WTC11 (cell line): ENCODE measurements around the gene SPATA13.

Experiments used
- AFF4 ChIP-seq: sonication (generic); formaldehyde crosslinking; IDR thresholded peaks from 2 replicates; pipeline ENCODE4 v1.8.1; 2023; ENCODE audit warnings: mild to moderate bottlenecking, missing genetic modification reagents, borderline replicate concordance
- ATF3 ChIP-seq: sonication (generic); formaldehyde crosslinking; conservative IDR thresholded peaks from 2 replicates; pipeline ENCODE4 v1.8.1; 2022; ENCODE audit warnings: mild to moderate bottlenecking, missing genetic modification reagents
- CDX4 ChIP-seq: fragments of 250-450 bp; sonication (Bioruptor Pico); IDR thresholded peaks from 2 replicates; pipeline ENCODE4 v1.9.0; 2021; ENCODE audit warnings: moderate library complexity, mild to moderate bottlenecking, inconsistent platforms, borderline replicate concordance
- CTCF ChIP-seq: fragments of 200-600 bp; IDR thresholded peaks from 2 replicates; pipeline ENCODE4 v1.8.0; 2022; ENCODE audit warnings: antibody characterized with exemption
- E2F1 ChIP-seq: sonication (generic); formaldehyde crosslinking; IDR thresholded peaks from 2 replicates; pipeline ENCODE4 v1.8.0; 2022; ENCODE audit warnings: mild to moderate bottlenecking, missing genetic modification reagents
- FOXK1 ChIP-seq: sonication (generic); formaldehyde crosslinking; IDR thresholded peaks from 2 replicates; pipeline ENCODE4 v1.8.0; 2022; ENCODE audit warnings: mild to moderate bottlenecking, moderate library complexity, missing genetic modification reagents
- HMGXB4 ChIP-seq: sonication (generic); formaldehyde crosslinking; IDR thresholded peaks from 2 replicates; pipeline ENCODE4 v1.8.1; 2023; ENCODE audit warnings: mild to moderate bottlenecking, moderate library complexity, missing genetic modification reagents
- MYBL2 ChIP-seq: sonication (generic); formaldehyde crosslinking; IDR thresholded peaks from 2 replicates; pipeline ENCODE4 v1.8.1; 2023; ENCODE audit warnings: mild to moderate bottlenecking, moderate library complexity, missing genetic modification reagents
- NFYB ChIP-seq: sonication (generic); formaldehyde crosslinking; conservative IDR thresholded peaks from 2 replicates; pipeline ENCODE4 v1.8.0; 2022; ENCODE audit warnings: low read depth, missing genetic modification reagents
- RELA ChIP-seq: sonication (generic); formaldehyde crosslinking; IDR thresholded peaks from 2 replicates; pipeline ENCODE4 v1.8.1; 2022; ENCODE audit warnings: missing genetic modification reagents, mild to moderate bottlenecking, borderline replicate concordance
- ZNF263 ChIP-seq: sonication (generic); formaldehyde crosslinking; IDR thresholded peaks from 2 replicates; pipeline ENCODE4 v1.8.1; 2022; ENCODE audit warnings: low read depth, mild to moderate bottlenecking, moderate library complexity, missing genetic modification reagents
- ZNF425 ChIP-seq: fragments of 250-450 bp; sonication (Bioruptor Pico); conservative IDR thresholded peaks from 2 replicates; pipeline ENCODE4 v1.9.0; 2021; ENCODE audit warnings: mild to moderate bottlenecking

GRCh38 chr13:24243302-24243701, 82.8 kb downstream of the SPATA13 start:
- TF ChIP-seq ZNF425 (no peak), CTCF (no peak), ATF3 (CRISPR knock-in tag) (no peak), FOXK1 (CRISPR knock-in tag) (no peak), E2F1 (no peak), RELA (no peak), CDX4 (CRISPR knock-in tag) (no peak), HMGXB4 (CRISPR knock-in tag) (no peak), NFYB (CRISPR knock-in tag) (no peak), AFF4 (CRISPR knock-in tag) (no peak), ZNF263 (CRISPR knock-in tag) (no peak), MYBL2 (no peak)
